DMS153 (cell line): ENCODE results near the gene ARHGAP42.

Experiments used
- DNase-seq: peaks from one replicate; lab custom pipeline; 2025; lab: John Stamatoyannopoulos, UW

ARHGAP42 gene

DNA sequence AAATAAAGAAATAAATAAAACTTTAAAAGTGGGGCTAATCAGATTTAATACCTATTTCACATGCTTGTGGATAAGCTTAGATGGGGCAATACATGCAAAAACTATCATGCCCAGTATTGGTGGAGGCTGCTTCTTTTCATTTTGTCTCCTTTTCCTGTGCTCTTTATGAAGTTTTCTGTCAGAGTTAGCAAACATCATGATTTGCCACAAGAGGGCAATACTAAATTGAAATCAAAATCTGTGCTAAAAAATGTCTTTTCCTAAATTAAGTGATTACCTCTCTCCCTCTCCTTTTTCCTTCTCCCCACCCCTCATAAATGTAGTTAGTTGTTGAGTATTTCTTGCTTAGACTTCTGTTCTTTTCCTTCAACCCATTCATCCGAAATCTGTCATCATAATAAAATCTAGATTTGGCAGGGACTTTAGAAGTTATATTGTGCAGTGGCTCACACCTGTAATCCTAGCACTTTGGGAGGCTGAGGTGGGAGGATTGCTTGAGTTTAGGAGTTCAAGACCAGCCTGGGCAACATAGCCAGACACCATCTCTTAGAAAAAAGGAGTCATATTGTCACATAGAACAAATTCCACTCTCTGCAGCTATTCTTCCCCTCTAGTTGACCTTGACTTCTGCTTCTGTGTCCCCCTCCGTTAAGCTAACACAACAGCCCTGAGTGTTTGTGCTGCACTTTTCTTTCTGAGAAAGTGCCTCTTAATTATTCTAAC lies 4.7 kb upstream of the ARHGAP42 start:
- no peak for DNase-seq

DNA sequence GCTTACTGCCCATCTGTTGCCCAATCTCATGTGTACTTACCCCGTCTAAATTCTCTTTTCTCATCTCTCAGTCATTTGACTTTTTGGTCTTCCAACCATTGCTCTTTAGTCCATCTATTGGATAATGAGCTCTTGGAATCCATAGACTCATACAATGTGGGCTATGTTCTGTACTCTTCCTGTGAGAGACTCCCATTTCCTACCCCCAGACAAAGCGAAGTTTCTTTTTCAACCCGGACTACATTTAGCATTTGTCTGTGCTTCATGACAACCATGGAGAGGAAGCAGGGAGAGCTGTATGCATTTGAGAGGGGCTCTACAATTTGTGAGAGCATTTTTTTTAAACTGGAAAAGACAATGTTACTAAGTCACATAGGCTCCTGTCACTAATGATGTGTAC lies 4.0 kb upstream of the ARHGAP42 start:
- DNase-seq = no peak

DNA sequence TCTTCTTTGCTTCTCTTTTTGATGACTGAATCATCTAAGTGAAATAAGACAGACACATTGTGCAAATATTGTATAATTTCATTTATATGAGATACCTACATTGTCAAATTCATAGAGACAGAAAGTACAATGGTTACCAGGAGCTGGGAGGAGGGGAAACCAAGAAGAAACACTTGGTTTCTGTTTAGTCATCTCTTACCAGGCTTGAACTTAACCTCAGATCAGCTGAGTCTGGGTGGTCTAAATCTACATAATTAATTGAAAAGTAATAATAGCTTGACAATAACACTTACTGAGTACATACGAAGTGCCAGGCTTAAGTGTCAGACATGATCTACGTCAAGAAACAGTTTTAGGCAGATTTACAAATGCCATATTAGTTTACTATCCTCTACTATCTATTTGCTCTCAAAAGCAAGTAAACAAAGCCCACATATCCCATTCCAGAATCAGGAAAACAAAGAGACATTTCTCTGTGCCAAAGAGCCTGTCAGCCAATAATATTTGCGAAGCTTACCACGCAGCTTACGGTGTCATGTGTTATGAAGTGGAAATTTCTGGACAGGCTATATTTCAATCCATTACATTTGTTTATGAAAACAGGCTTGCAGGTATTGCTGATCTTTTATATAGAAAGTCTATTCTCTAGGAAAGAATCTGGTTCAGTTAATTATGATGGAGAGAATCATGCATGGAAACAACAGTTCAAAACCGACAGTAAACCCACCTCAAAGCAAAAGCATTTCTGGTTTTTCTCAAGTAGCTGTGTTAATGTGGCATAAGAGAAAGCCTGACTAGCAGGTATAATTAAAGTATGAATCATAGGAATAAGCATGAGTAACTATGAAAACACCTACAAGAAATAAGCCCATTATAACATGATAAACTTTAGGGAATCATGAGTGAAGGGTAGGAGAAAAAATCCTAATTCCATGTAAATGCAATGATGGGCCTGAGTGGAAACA lies 2.7 kb upstream of the ARHGAP42 start:
- peak; percentile 14 for DNase-seq

DNA sequence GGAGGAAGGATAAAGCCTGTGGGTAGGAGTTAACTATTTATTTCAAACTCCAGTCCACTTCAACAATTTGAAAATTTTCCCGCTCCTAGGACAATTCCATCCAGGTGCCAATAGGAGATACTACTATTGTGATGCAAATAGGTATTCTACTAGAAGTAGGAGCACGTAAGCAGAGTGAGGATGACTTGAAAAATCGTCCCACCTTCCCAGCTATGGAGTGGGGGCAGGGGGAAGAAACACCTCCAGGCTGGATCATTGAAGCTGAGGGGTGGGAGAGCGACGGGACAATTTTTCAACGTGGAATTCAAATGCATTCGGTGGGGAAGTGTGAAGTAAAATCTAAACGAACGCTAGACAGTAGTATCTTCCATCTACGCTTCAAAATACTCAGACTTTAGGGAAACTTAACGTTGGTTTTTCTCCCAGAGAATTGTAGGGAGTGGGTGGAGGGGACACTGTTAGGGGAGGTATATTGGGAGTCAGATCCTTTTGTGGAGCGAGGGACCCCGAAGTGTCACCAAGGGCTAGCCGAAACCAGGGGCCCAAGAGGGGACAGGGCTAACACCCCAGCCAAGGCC lies 523 bp upstream of the ARHGAP42 start:
- no peak for DNase-seq

DNA sequence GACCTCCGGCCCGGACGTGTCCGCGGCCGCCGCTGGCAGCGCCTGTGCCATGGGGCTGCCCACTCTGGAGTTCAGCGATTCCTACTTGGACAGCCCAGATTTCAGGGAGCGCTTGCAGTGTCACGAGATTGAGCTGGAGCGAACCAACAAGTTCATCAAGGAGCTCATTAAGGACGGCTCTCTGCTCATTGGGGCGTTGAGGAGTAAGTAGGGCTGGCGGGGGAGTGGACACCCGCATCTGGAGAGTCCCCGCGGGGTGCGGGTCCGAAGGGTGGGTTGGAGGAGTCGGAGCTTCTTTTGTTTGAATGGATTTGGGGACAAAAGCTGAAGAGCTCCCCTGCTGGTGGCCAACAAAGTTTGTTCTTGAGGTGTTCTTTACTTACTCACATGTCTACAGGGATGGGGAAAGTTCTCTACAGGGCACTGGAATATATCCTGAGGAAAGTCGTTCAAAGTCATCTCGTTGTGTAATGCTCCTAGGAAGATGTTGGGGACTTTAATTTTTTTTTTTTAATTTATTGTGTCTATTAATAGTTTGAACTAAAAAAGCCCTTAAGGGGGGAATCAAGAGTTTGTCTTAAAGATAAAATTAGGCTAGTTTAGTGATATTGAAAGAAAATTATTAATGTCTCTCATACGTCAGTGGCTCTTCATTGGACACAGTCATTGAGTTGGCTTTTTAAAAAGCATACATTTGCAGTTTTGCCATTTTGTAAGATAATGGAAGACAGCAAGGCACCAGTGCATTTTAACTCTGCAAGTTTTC lies 725 bp downstream of the ARHGAP42 start:
- peak; percentile 16 for DNase-seq

DNA sequence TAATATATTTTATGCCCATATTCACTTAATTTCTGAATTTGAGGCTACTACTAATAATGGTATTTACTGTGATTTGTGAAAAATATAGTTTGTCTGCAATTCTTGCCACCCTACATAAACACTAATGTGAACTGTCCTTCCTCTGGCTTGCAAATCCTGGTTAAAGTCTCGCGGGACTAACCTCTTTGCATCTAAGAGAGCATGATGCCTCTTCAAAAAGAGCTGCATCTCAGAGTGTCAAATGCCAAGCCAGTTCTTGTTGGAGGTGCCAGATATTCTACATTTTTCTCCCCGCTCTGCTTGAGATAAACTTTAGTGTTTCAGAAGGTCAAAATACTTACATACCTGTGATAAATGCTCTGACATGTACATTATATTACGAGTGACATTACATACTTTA lies 2.1 kb downstream of the ARHGAP42 start:
- no peak for DNase-seq

DNA sequence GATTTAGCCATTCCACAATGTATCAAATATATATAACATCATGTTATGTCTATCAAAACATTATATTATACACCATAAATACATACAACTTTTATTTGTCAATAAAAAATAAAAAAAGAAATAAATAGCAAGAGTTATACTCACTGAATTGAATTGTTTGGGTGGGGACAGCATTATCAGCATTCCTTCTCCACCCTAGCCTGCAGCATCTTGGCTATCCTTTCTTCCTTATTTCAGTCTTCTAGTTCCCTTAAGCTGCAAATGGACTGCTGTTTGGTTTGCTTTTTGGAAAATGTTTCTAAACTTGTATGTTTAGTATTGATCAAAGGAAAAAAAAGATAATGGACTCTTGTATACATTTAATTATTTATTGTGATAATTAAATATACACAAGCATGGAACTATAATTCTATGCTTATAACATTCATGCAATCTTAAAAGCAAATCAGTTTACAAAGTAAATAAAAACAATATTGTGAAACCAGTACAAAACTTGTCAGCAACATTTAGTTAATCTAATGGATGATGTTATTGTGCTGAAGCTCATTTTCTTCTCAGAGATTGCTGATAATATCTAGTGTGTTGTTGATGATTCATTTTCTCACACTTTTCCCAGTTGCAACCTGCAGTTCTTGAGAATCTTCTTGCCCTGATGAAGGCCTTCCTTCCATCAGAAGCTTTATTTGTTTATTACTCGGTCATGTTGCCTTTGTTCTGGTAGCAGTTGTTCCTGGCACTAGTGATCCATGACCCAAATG lies 5.0 kb downstream of the ARHGAP42 start:
- DNase-seq = no peak

DNA sequence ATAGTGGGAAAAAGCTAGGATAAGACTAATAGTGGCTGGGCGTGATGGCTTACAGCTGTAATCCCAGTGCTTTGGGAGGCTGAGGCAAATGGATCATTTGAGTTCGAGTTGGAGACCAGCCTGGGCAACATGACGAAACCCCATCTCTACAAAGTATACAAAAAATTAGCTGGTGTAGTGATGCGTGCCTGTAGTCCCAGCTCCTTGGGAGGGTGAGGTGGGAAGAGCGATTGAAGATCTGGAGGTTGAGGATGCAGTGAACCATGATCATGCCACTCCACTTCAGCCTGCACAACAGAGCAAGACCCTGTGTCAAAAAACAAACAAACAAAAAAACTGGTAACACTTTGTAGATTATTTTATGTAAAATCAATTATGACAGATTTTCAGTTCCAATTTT lies 8.8 kb downstream of the ARHGAP42 start:
- no peak for DNase-seq

DNA sequence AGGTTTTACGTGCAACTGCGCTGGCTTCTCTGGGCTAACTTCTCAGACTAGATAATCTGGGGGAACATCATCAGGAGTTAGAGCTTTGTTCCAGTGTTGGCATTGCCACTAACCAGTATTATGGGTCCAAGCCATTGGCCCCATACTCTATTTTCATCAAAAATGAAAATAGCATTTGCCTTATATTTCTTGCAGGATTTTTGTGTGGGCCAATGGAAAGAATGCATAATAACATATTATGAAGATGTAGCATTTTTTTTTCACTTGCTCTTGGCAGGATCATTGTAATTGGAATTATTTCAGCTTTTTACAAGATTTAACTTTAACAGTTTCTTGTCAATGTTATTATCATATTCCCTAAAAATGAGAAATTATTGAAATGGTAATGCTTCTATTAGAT lies 16.1 kb downstream of the ARHGAP42 start:
- no peak for DNase-seq

DNA sequence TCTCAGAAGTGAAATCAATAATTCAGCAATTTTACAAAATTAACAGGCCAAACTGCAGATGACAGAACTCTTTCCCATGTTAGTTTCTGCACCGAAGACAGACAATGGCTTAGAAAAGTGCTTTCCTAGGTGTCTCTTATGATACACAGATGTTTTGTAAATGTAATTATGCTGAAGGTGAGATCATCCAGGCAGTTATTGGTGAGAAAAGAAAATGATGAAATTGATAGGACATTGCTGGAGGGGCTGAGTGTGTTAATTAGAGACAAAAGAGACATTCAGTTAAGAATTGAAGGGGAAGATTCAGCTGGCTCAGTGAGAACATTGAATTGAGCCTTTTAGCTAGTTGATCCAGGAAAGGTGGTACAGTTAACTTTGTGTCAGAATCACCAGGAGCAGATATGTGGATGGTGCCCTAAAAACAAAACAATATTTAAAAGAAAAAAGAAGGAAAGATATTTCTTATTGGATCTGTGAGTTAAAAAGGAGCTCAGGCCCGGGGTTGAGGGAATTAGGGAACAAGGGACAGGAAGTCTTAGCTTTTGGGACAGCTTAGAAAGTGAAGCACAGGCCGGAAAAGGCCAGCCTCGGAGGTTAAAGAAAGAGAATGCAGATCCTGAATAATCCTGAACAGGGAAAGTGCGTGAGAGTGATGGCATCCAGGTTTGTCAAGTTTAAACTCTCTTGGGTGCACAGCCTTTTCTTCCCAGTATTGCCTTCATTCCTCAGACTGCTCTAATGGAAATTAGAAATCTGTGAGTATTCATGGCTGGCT lies 16.9 kb downstream of the ARHGAP42 start:
- no peak for DNase-seq

DNA sequence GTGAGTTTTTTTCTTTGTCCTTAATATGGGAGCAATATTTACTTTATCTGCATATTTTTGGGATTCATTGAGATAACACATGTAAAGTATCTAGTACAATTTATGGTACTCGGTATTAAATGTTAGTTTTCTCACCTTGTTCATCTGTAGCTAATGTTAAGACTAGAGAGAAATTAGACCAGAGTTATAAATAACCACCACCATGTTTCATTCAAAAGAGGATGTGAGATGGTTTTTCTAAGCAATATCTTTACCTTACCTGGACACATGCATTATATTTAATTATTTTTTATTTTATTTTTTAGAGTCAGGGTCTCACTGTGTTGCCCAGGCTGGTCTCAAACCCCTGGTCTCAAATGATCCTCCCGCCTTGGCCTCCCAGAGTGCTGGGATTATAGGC lies 18.4 kb downstream of the ARHGAP42 start:
- no peak for DNase-seq

DNA sequence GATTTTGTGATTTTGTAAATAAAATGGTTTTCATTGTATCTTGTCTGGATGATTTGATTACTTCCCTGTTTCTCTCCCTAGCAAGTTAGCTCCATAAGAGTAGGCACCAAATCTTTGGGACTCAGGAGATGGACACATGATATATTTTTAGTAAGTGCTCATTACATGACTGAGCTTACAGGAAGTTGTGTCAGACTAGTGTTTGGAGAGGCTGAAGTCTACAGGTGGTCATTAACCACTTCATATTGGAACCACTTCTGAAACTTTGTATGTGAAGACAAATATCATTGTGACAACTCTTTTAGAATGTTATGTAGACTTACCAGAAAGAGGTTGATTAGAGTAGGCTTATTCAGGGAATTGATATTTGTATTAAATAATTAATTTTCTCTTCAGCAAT lies 19.1 kb downstream of the ARHGAP42 start:
- DNase-seq = no peak

DNA sequence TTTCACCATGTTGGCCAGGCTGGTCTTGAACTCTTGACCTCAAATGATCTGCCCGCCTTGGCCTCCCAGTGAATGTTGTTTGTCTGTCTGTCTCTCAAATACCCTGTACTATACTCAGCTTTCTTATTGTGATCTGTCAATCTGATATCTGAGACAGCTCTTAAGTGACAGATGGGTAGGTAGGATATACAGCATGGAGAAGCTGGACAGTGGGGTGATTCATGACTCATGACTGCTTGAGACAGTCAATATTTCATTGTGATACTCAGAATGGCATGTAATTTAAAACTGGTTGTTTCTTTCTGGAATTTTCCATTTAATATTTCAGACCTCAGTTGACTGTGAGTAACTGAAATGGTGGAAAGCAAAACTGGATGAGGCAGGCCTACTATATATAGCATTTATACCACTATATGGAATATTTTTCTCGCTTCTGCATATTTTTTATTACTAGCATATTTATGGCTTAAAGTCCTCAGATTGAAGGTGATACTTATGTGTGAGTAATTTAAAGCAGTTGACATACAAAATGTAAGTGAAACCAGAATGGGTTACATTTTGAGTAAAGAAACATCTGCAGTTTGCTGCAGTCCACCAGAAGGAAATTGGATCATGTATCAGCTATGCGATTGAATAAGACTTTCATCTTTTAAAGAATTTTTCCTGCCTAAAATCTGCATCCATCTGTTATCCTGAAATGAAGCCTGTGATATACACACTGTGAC lies 22.3 kb downstream of the ARHGAP42 start:
- no peak for DNase-seq

DNA sequence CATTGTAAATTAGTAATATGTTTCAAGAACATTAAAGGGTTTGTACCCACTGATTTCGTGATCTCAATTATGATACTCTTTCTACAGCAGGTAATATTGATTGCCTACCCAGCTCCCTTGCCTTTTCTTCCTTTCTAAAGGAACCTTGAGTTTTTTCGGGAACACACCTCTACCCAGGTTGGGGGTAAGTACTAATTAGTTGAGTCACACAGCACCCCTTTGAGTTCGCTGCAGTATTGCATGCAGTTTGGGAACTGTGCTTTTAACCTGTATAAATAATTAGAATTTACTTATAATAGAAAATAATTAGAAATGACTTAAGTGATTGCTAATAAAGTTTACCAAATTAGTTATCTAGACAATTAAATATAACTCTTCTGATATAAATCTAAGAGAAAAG lies 24.9 kb downstream of the ARHGAP42 start:
- no peak for DNase-seq

DNA sequence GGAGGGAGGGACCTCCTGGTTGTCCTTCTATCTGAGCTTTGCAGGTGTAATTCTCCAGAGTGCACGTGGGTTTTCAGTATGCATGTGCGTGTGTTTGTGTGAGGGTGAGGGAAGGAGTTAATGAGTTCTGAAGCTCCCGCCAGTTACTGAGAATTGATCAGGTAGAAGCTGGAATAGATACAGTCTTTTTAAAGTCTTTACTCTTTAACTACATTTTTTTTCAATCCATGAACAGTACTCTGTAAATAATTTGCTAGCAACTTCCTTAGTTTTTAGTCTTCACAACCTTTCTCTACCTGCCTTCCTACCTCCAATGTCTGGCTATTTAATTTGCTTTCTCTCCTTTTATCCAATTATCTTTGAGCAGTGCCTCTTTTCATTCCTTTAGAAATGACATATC lies 25.5 kb downstream of the ARHGAP42 start:
- no peak for DNase-seq

DNA sequence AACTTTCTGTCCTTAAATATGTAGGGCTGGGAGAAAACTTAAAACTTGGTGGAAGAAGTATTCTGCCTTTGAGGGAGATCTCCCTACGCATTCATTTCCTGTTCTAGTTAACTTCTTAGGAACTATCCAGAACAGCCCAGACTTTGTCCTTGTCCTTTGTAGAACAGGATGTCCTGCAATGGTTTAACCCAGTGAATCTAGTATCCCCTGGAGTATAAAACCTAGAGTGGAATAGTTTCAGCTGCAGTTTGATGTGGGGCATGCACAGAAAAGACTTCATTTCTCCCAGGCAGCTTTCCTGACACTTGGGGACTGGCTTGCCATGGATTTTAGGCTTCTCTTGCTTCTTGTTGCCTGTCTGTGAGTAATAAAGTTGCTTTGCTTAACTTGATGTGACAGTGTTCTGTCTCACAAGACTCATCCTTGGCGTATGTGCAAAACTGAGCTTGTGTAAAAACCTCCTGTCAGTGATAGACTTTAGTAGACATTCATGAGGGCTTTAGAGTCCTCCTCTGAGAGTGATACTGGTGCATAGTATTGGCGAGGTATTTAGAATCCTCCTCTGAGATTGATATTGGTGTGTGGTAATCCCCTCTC lies 28.2 kb downstream of the ARHGAP42 start:
- DNase-seq = no peak

DNA sequence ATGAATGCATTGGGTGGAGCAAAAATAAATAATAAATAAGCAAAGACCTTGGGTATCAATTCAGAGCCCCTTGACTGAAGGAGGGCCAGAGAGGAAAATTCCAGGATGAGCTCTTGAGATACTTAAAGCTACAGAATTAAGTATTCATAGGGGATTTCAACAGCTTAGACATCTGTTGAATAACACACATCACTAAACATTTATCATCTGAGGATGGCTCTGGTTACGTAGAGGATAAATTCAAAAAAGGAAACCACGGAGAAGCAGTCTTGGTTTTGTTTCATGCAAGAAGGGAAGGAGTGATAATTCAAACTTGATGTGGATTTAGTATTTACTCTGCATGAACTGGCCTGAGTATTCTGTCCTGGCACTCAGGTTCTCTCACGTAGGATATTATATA lies 29.8 kb downstream of the ARHGAP42 start:
- DNase-seq = no peak

DNA sequence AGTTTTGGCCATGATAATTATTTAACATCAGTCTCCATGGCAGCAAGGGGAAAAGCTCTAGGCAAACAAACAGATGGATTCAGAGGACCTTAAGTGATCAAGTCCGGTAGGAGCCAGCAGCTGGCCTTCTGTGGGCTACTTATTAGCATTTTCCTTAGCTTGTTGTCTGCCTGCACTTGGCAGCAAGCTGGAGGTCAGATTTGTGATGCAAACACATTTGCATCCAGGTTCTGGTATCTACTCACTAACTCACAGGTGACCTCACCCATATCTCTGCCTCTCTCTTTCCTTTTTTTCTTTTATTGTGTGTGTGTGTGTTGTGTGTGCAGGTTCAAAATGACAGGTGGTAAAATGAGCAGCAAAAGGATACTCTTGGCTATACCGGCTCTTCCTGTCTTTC lies 32.3 kb downstream of the ARHGAP42 start:
- DNase-seq = peak; percentile 68

DNA sequence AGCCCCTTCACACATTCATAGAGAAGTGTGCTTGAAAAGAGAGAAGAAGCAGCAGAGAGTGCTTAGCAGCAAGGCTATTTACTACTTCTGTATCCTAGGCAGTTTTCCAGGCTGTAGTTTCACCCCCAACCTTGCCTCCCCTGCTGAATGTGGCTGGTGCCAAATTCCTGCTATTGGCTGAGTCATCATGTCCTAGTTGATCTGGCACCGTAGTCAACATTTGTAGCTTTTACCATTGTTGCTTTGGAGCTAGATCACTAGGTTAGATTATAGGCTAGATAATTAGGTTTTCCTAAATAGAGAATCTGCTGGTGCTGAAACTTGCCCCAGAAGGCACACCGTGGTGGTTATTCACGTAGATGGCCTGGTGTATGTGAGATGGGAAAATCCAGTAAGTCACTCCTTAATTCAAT lies 32.7 kb downstream of the ARHGAP42 start:
- DNase-seq = peak; percentile 64

DNA sequence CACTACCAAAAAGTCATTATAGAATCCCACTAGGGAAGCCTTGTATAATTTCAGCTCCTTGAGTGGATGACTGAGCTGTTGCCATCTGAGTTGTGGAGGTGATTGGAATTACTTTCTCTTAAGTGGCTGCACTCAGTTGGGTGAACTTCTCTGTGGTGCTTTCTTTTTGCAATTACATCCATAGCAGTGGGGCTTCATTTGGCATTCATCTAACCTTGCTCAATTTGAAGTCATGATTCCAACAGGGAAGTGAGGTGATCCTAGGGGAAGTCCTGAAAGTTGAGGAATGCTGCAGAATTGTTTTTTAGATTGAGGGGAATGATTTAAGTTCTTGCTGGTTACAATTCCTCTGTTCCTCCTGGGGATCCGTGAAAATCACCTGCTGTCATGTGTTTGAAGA lies 39.6 kb downstream of the ARHGAP42 start:
- no peak for DNase-seq
